Mesothelial cell of epicardium (in vitro differentiated cells): Measurements from ENCODE around the gene C2CD3. TPM values are rescaled to one million over a fixed set of nuclear protein-coding genes. Genes with fewer than 3 reads are reported as not detected.
A peak's percentile ranks its signal among the peaks of the same experiment; 100 is the strongest.
"Not testable (repeated sequence)": the region's sequence is repeated elsewhere in the genome, so short reads cannot be mapped to it uniquely, and the experiment has no call there.

Experiments
- DNase-seq, 2 experiments: peaks; one replicate each; pipeline ENCODE4 v3.0.0; 2021; ENCODE audit warnings: low spot score in 2 of 2; ENCODE audit not compliant: unreplicated experiment in 2 of 2
- H3K27ac Mint-ChIP-seq: 2 replicates; pipeline ENCODE4 v1.8.0; 2021; ENCODE audit warnings: mixed read lengths
- H3K27me3 Mint-ChIP-seq: 2 replicates; pipeline ENCODE4 v1.8.0; 2021; ENCODE audit warnings: low read depth, mixed read lengths
- H3K36me3 Mint-ChIP-seq: 2 replicates; pipeline ENCODE4 v1.8.0; 2021; ENCODE audit warnings: mixed read lengths
- H3K4me1 Mint-ChIP-seq: 2 replicates; pipeline ENCODE4 v1.8.0; 2021; ENCODE audit warnings: mixed read lengths
- H3K4me3 Mint-ChIP-seq: 2 replicates; pipeline ENCODE4 v1.8.0; 2021; ENCODE audit warnings: mild to moderate bottlenecking, moderate library complexity, mixed read lengths
- H3K9me3 Mint-ChIP-seq: 2 replicates; pipeline ENCODE4 v1.8.0; 2021; ENCODE audit warnings: mixed read lengths
- CTCF ChIP-seq: fragments of 200-600 bp; sonication (generic); IDR thresholded peaks from one replicate; pipeline ENCODE4 v1.5.0; 2021; ENCODE audit warnings: antibody characterized with exemption; ENCODE audit not compliant: unreplicated experiment
- total RNA-seq: library from RNA; stranded (reverse); gene quantifications from 3 replicates; pipeline ENCODE4 v1.2.1, GENCODE V29; 2021

Gene C2CD3
- total RNA-seq, 1 donor from 2014 or later = 34.8 TPM

DNA sequence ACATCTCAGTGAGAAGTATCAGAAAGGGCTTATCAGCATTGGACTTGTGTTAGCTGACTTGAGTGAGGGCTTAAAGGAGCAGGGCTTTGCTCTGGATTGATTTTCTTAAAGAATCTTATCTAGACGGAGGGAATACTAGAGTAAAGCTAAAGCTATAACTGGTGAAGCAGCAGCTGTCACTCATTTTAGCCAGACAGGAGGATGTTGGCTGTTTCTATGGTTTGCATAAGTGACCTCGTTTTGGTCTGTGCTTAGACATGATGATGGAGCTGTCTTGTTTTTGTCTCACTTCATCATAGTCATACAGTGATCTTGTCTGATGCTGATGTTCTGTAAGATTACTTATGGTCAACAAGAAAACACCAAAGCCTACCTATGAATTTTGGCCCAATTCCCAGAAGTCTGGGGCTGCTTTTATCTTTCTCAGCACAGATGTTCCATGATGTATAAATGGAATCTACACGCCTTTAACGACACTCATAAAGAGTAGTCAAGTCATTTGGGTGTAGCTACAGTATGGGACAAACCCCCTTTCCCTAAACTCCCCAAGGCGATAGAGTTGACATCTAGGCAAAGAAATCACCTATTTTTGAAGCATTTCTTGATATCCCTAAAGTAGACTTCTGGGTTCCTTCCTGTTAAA, 84.4 kb downstream of the C2CD3 start:
- H3K9me3 Mint-ChIP-seq = peaks cover 4% of the 10 kb centered on the region
- peak overlapping the region; percentile 50 for H3K27ac Mint-ChIP-seq
- TF ChIP-seq CTCF = no peak
- H3K27me3 Mint-ChIP-seq = no peaks in the 10 kb centered on the region
- no peak for DNase-seq
- H3K4me3 Mint-ChIP-seq = no peak overlapping the region
- peaks cover 15% of the 10 kb centered on the region for H3K4me1 Mint-ChIP-seq
- H3K36me3 Mint-ChIP-seq = peaks cover 34% of the 10 kb centered on the region

- H3K27ac Mint-ChIP-seq = peak overlapping the region; percentile 66
- H3K27me3 Mint-ChIP-seq = no peaks in the 10 kb centered on the region
- peaks cover 15% of the 10 kb centered on the region for H3K4me1 Mint-ChIP-seq
- TF ChIP-seq CTCF = no peak
- peaks cover 36% of the 10 kb centered on the region for H3K36me3 Mint-ChIP-seq
- no peak for DNase-seq
- no peak overlapping the region for H3K4me3 Mint-ChIP-seq
- peaks cover 4% of the 10 kb centered on the region for H3K9me3 Mint-ChIP-seq
Observed at GRCh38 chr11:74085542-74085892, 85.3 kb downstream of the C2CD3 start.

DNA sequence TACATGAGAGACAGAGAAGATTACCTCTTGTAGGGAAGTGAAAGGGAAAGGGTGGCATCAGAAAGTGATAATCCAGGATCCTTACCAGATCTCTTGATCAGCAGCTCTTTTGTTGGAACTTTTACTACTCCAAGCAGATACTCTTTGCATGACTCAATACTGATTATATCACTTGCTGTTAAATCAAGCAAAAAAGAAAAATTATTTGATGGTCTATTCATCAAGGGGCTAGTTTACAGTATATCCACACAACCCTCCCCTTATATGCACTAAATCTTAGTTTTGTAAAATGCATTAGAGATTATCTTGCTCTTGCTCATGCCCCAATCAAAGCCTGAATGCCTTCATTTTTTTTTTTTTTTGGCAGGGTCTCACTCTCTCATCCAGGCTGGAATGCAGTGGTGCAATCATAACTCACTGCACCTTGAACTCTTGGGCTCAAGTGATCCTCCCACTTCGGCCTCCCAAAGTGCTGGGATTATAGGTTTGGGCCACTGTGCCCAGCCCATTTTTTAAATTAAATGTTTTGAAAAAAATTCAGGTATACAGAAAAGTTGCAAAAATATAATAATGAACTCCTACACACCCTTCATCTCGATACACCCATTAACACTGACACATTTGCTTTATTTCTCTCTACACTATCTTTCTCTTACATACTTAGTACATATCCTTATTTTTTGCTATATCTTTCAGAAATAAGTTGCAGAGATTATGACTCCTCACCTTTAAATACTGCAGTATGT, 85.8 kb downstream of the C2CD3 start:
- H3K4me1 Mint-ChIP-seq = peaks cover 15% of the 10 kb centered on the region
- H3K9me3 Mint-ChIP-seq = peaks cover 4% of the 10 kb centered on the region
- H3K36me3 Mint-ChIP-seq = peaks cover 36% of the 10 kb centered on the region
- no peaks in the 10 kb centered on the region for H3K27me3 Mint-ChIP-seq
- H3K4me3 Mint-ChIP-seq = no peak overlapping the region
- DNase-seq = no peak
- TF ChIP-seq CTCF = no peak
- peak overlapping the region; percentile 66 for H3K27ac Mint-ChIP-seq

GRCh38 chr11:74083927-74084326, 86.9 kb downstream of the C2CD3 start:
- not testable (repeated sequence) for DNase-seq, H3K27me3 Mint-ChIP-seq, H3K4me3 Mint-ChIP-seq, H3K9me3 Mint-ChIP-seq, H3K27ac Mint-ChIP-seq
- Mint-ChIP-seq H3K36me3 (peaks cover 40% of the 10 kb centered on the region), H3K4me1 (peaks cover 15% of the 10 kb centered on the region)

- peaks cover 50% of the 10 kb centered on the region for H3K36me3 Mint-ChIP-seq
- H3K4me3 Mint-ChIP-seq = no peak overlapping the region
- peaks cover 13% of the 10 kb centered on the region for H3K4me1 Mint-ChIP-seq
- H3K9me3 Mint-ChIP-seq = peaks cover 4% of the 10 kb centered on the region
- no peaks in the 10 kb centered on the region for H3K27me3 Mint-ChIP-seq
- DNase-seq = no peak
- no peak overlapping the region for H3K27ac Mint-ChIP-seq
- no peak for TF ChIP-seq CTCF
Observed at GRCh38 chr11:74081428-74081827, 89.4 kb downstream of the C2CD3 start.

DNA sequence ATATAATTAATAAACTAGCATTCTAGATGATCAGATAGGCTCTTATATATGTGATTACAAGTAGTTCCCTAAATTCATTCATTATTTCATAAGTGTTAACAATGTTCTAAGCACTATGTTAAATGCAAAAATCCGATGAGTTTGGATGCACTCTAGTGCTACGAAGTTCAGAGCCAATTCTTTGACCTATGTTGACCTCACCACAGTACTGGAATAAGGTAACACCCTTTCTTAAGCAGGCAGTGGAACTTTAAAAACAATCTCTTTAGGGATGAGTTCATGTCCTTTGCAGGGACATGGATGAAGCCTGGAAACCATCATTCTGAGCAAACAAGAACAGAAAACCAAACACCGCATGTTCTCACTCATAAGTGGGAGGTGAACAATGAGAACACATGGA, 93.6 kb downstream of the C2CD3 start:
- H3K36me3 Mint-ChIP-seq = peaks cover 40% of the 10 kb centered on the region
- DNase-seq = no peak
- TF ChIP-seq CTCF = no peak
- no peaks in the 10 kb centered on the region for H3K27me3 Mint-ChIP-seq
- H3K27ac Mint-ChIP-seq = no peak overlapping the region
- no peaks in the 10 kb centered on the region for H3K9me3 Mint-ChIP-seq
- H3K4me1 Mint-ChIP-seq = no peaks in the 10 kb centered on the region
- H3K4me3 Mint-ChIP-seq = no peak overlapping the region
